HG02870 (cell line): ENCODE measurements around the gene RHBDD2.
A peak's percentile ranks its signal among the peaks of the same experiment; 100 is the strongest.
"Not testable (repeated sequence)": the region's sequence is repeated elsewhere in the genome, so short reads cannot be mapped to it uniquely, and the experiment has no call there.

ENCODE experiments used
- ATAC-seq: cut with Tn5 transposase; IDR thresholded peaks from one replicate; pipeline ENCODE4 v1.9.1; 2021; ENCODE audit warnings: mild to moderate bottlenecking, moderate library complexity; ENCODE audit not compliant: unreplicated experiment

RHBDD2 gene

GRCh38 chr7:75866114-75866488 is 12.7 kb upstream of the RHBDD2 start:
- no peak for ATAC-seq

GRCh38 chr7:75866489-75867389 is 12.1 kb upstream of the RHBDD2 start:
- no peak for ATAC-seq

- ATAC-seq = no peak
Measured at GRCh38 chr7:75867390-75867717, 11.5 kb upstream of the RHBDD2 start.

GRCh38 chr7:75868153-75868552 is 10.7 kb upstream of the RHBDD2 start:
- no peak for ATAC-seq

- no peak for ATAC-seq
Measured at GRCh38 chr7:75869776-75870379, 9.0 kb upstream of the RHBDD2 start.

- no peak for ATAC-seq
Measured at GRCh38 chr7:75870557-75871161, 8.2 kb upstream of the RHBDD2 start.

GRCh38 chr7:75872073-75872782 is 6.6 kb upstream of the RHBDD2 start:
- ATAC-seq = no peak

GRCh38 chr7:75874180-75874579 is 4.7 kb upstream of the RHBDD2 start:
- ATAC-seq = not testable (repeated sequence)

GRCh38 chr7:75875113-75876080 is 3.4 kb upstream of the RHBDD2 start:
- no peak for ATAC-seq

GRCh38 chr7:75876126-75876881 is 2.5 kb upstream of the RHBDD2 start:
- ATAC-seq = no peak

- ATAC-seq = peak; percentile 21
Measured at GRCh38 chr7:75878312-75878768, 494 bp upstream of the RHBDD2 start.

- no peak for ATAC-seq
Measured at GRCh38 chr7:75879771-75880184, 944 bp downstream of the RHBDD2 start.

GRCh38 chr7:75880242-75880641 is 1.4 kb downstream of the RHBDD2 start:
- ATAC-seq = no peak

- no peak for ATAC-seq
Measured at GRCh38 chr7:75881436-75882095, 2.7 kb downstream of the RHBDD2 start.

- not testable (repeated sequence) for ATAC-seq
Measured at GRCh38 chr7:75883265-75883824, 4.5 kb downstream of the RHBDD2 start.

GRCh38 chr7:75884476-75884875 is 5.6 kb downstream of the RHBDD2 start:
- ATAC-seq = no peak

GRCh38 chr7:75885036-75885435 is 6.2 kb downstream of the RHBDD2 start:
- no peak for ATAC-seq

GRCh38 chr7:75887669-75888369 is 9.0 kb downstream of the RHBDD2 start:
- ATAC-seq = no peak
